Measurements from ENCODE around the gene ABITRAM. TPM values are rescaled to one million over a fixed set of nuclear protein-coding genes. Genes with fewer than 3 reads are reported as not detected.
"Not testable (repeated sequence)": the region's sequence is repeated elsewhere in the genome, so short reads cannot be mapped to it uniquely, and the experiment has no call there.

The ABITRAM gene
- total RNA-seq, 2 donors from 2014 or later = 6.0 to 6.3 TPM

- H3K27me3 ChIP-seq = no peaks in the 10 kb centered on the region
- TF ChIP-seq, protein P1, sequence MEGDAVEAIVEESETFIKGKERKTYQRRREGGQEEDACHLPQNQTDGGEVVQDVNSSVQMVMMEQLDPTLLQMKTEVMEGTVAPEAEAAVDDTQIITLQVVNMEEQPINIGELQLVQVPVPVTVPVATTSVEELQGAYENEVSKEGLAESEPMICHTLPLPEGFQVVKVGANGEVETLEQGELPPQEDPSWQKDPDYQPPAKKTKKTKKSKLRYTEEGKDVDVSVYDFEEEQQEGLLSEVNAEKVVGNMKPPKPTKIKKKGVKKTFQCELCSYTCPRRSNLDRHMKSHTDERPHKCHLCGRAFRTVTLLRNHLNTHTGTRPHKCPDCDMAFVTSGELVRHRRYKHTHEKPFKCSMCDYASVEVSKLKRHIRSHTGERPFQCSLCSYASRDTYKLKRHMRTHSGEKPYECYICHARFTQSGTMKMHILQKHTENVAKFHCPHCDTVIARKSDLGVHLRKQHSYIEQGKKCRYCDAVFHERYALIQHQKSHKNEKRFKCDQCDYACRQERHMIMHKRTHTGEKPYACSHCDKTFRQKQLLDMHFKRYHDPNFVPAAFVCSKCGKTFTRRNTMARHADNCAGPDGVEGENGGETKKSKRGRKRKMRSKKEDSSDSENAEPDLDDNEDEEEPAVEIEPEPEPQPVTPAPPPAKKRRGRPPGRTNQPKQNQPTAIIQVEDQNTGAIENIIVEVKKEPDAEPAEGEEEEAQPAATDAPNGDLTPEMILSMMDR (IDR thresholded peaks at IDR 0.05) = no peak
- TF ChIP-seq POLR2A (IDR thresholded peaks at IDR 0.05) = no peak
- H3K9me3 ChIP-seq = no peaks in the 10 kb centered on the region
- H3K27ac ChIP-seq = no peak overlapping the region
- intact Hi-C loops (cut with DNase I) = no loop called here
- no peaks in the 10 kb centered on the region for H3K36me3 ChIP-seq (replicated peaks in 1 of 2; ENCODE audit: insufficient read depth in 1 of 2, low read depth in 2 of 2)
- H3K4me1 ChIP-seq = peaks cover 1% of the 10 kb centered on the region
- ATAC-seq (no peak), DNase-seq (no peak)
- H3K4me3 ChIP-seq = no peak overlapping the region
Measured at GRCh38 chr9:108967916-108968315, 33.7 kb downstream of the ABITRAM start.

DNA sequence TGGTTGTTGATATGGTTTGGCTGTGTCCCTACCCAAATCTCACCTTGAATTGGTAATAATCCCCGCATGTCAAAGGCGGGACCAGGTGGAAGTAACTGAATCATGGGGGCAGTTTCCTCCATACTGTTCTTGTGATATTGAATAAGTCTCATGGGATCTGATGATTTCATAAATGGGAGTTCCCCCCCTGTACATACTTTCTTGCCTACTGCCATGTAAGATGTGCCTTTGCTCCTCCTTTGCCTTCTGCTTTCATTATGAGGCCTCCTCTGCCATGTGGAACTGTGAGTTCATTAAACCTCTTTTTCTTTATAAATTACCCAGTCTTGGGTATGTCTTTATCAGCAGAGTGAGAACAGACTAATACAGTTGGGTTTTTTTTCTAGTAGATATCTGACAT is 37.2 kb downstream of the ABITRAM start:
- peaks cover 17% of the 10 kb centered on the region for H3K4me1 ChIP-seq
- 95 to 100% methylated on average over 2 of the region's 2 CpGs for WGBS, 2 donors
- H3K9me3 ChIP-seq; DNase-seq; intact Hi-C loops (cut with DNase I); H3K36me3 ChIP-seq (replicated peaks in 1 of 2; ENCODE audit: insufficient read depth in 1 of 2, low read depth in 2 of 2); H3K27me3 ChIP-seq; H3K27ac ChIP-seq; H3K4me3 ChIP-seq; ATAC-seq: not testable (repeated sequence)

DNA sequence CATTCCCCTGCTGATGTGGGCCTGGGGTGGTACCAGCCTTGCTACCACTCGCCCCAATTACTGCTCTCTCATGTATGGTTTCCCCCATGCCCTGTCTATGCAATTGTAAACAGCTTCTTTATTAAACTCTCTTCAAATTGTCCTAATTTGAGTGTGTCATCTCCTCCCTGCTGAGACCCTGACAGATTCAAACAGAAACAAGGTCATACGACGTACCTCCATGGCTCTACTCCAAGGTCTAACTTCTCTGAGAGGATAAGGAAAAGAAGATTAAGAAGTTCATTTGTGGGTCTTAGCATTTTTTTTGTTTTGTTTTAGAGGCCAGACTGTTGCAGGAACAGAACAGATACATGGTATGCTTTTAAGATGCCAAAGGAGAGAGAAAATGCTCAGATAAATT is 38.0 kb downstream of the ABITRAM start:
- H3K36me3 ChIP-seq (replicated peaks in 1 of 2; ENCODE audit: insufficient read depth in 1 of 2, low read depth in 2 of 2) = no peaks in the 10 kb centered on the region
- 54 to 63% methylated on average over 3 of the region's 3 CpGs for WGBS, 2 donors

DNA sequence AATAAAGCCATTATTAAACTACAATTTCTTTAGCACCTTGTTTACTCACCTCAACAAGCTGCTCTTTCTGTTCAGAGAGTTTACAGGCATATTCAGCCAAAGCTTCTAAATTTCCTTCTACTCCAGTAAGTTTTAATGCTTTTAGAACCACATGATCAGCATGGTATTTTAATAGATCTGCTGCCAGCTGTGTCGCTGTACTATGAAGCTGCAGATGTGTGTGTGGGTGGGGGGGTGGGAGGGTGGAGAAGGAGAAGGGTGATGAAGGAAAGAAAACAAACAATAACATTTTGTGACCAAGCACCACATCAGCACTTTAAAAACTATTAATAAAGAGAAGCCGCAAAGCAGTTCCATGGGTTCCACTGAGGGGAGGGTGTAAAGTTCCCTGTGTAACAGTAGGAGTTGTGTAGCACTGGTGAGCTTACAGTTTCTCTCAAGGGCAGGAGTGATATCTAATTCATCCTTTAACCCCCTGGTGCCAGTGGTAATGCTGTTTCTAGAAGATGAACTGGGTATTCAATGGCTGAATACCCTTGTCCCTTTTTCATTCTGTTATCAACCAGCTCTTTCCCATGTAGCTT is 38.5 kb downstream of the ABITRAM start:
- no peak for TF ChIP-seq POLR2A (IDR thresholded peaks at IDR 0.05)
- TF ChIP-seq, protein P1 (IDR thresholded peaks at IDR 0.05) = no peak
- Histone ChIP-seq H3K27ac (no peak overlapping the region), H3K4me1 (peaks cover 17% of the 10 kb centered on the region), H3K9me3 (no peaks in the 10 kb centered on the region), H3K27me3 (no peaks in the 10 kb centered on the region), H3K36me3 (replicated peaks in 1 of 2; ENCODE audit: insufficient read depth in 1 of 2, low read depth in 2 of 2) (no peaks in the 10 kb centered on the region), H3K4me3 (no peak overlapping the region)
- ATAC-seq (no peak), DNase-seq (no peak)
- WGBS, 2 donors = 58 to 63% methylated on average over 2 of the region's 2 CpGs
- intact Hi-C loops (cut with DNase I) = no loop called here

More for the DNA sequence above, 38.0 kb downstream of the ABITRAM start:
- H3K9me3 ChIP-seq = no peaks in the 10 kb centered on the region
- no peak for ATAC-seq
- intact Hi-C loops (cut with DNase I) = no loop called here
- DNase-seq = no peak
- H3K4me1 ChIP-seq = peaks cover 17% of the 10 kb centered on the region
- TF ChIP-seq, protein P1 (IDR thresholded peaks at IDR 0.05) = no peak
- TF ChIP-seq POLR2A (IDR thresholded peaks at IDR 0.05) = no peak
- no peaks in the 10 kb centered on the region for H3K27me3 ChIP-seq
- H3K4me3 ChIP-seq = no peak overlapping the region
- H3K27ac ChIP-seq = no peak overlapping the region

GRCh38 chr9:108973895-108974294 is 39.7 kb downstream of the ABITRAM start:
- Histone ChIP-seq H3K4me3 (no peak overlapping the region), H3K27ac (peak overlapping the region in 1 of 4 donors; percentile 13), H3K9me3 (no peaks in the 10 kb centered on the region), H3K36me3 (replicated peaks in 1 of 2; ENCODE audit: insufficient read depth in 1 of 2, low read depth in 2 of 2) (no peaks in the 10 kb centered on the region), H3K4me1 (peaks cover 17% of the 10 kb centered on the region), H3K27me3 (no peaks in the 10 kb centered on the region)
- peak in 2 of 4 donors; percentile 11 to 22 for DNase-seq
- peak; percentile 40 for ATAC-seq
- no peak for TF ChIP-seq POLR2A (IDR thresholded peaks at IDR 0.05)
- TF ChIP-seq, protein P1 (IDR thresholded peaks at IDR 0.05) = no peak
- 17 to 18% methylated on average over 5 of the region's 5 CpGs for WGBS, 2 donors
- intact Hi-C loops (cut with DNase I) = no loop called here
